Activated T-helper 1 cell treated with Interleukin-2 at 50 U/mL for 16 hours (primary cell): ENCODE data around the gene HLA-DOA.

Experiments used
- DNase-seq: peaks from one replicate; pipeline ENCODE4 v3.0.0-alpha.2; 2020; ENCODE audit warnings: low read depth

Gene HLA-DOA

GRCh38 chr6:32963866-32964265, 45.5 kb downstream of the HLA-DOA start:
- no peak for DNase-seq

GRCh38 chr6:32962213-32962826, 47.1 kb downstream of the HLA-DOA start:
- no peak for DNase-seq

- no peak for DNase-seq
Measured at GRCh38 chr6:32960563-32960962, 48.8 kb downstream of the HLA-DOA start.

- DNase-seq, result no peak
Measured at GRCh38 chr6:32956176-32956575, 53.2 kb downstream of the HLA-DOA start.

GRCh38 chr6:32954986-32955802, 54.2 kb downstream of the HLA-DOA start:
- DNase-seq, result no peak

- no peak for DNase-seq
Measured at GRCh38 chr6:32954267-32954666, 55.1 kb downstream of the HLA-DOA start.
